Erythroblast (primary cell): ENCODE measurements around the gene DGKH.

Source experiments
- GATA1 ChIP-seq: IDR thresholded peaks from 2 replicates; pipeline ENCODE4 v1.6.1; 2011; ENCODE audit warnings: low read depth, mild to moderate bottlenecking, control low read depth, low read length, moderate library complexity
- POLR2A ChIP-seq: IDR thresholded peaks from 2 replicates; pipeline ENCODE4 v1.6.1; 2011; ENCODE audit warnings: mild to moderate bottlenecking, low read length

DNA sequence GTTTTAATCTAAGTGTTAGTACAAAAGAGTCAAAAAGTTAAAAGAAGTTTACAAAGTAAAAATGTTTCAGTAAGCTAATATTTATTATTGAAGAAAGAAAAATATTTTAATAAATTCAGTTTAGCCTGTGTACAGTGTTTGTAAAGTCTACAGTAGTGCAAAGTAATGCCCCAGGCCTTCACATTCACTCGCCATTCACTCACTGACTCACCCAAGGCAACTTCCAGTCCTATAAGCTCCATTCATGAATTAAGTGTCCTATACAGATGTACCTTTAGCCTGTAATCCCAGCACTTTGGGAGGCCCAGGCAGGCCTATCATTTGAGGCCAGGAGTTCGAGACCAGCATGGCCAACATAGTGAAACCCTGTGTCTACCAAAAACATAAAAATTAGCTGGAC is 199.4 kb downstream of the DGKH start:
- TF ChIP-seq POLR2A, result no peak
- TF ChIP-seq GATA1, result no peak
